WTC11 (cell line): ENCODE data around the gene PABPN1. TPM values are rescaled to one million over a fixed set of nuclear protein-coding genes. Genes with fewer than 3 reads are reported as not detected.
A peak's percentile ranks its signal among the peaks of the same experiment; 100 is the strongest.

Experiments used
- CDX4 ChIP-seq: fragments of 250-450 bp; sonication (Bioruptor Pico); IDR thresholded peaks from 2 replicates; pipeline ENCODE4 v1.9.0; 2021; ENCODE audit warnings: moderate library complexity, mild to moderate bottlenecking, inconsistent platforms, borderline replicate concordance
- CREM ChIP-seq: sonication (generic); formaldehyde crosslinking; IDR thresholded peaks from 2 replicates; pipeline ENCODE4 v1.8.1; 2022; ENCODE audit warnings: mild to moderate bottlenecking, missing genetic modification reagents, moderate library complexity
- E2F1 ChIP-seq: sonication (generic); formaldehyde crosslinking; IDR thresholded peaks from 2 replicates; pipeline ENCODE4 v1.8.0; 2022; ENCODE audit warnings: mild to moderate bottlenecking, missing genetic modification reagents
- ELF4 ChIP-seq: sonication (generic); formaldehyde crosslinking; IDR thresholded peaks from 2 replicates; pipeline ENCODE4 v1.8.1; 2022; ENCODE audit warnings: low read depth, mild to moderate bottlenecking, moderate library complexity, missing genetic modification reagents
- EMX1 ChIP-seq: fragments of 250-450 bp; sonication (Bioruptor Pico); IDR thresholded peaks from 2 replicates; pipeline ENCODE4 v1.8.0; 2021; ENCODE audit warnings: mild to moderate bottlenecking
- ETV6 ChIP-seq: sonication (generic); formaldehyde crosslinking; IDR thresholded peaks from 2 replicates; pipeline ENCODE4 v1.8.1; 2022; ENCODE audit warnings: mild to moderate bottlenecking, missing genetic modification reagents
- KAT7 ChIP-seq: sonication (generic); formaldehyde crosslinking; IDR thresholded peaks from 2 replicates; pipeline ENCODE4 v1.8.1; 2023; ENCODE audit warnings: missing genetic modification reagents, mild to moderate bottlenecking, borderline replicate concordance
- MLX ChIP-seq: sonication (generic); formaldehyde crosslinking; IDR thresholded peaks from 2 replicates; pipeline ENCODE4 v1.8.1; 2023; ENCODE audit warnings: mild to moderate bottlenecking, missing genetic modification reagents, moderate library complexity
- SP1 ChIP-seq: sonication (generic); formaldehyde crosslinking; conservative IDR thresholded peaks from 2 replicates; pipeline ENCODE4 v1.8.1; 2022; ENCODE audit warnings: missing genetic modification reagents
- TCF7 ChIP-seq: sonication (generic); formaldehyde crosslinking; IDR thresholded peaks from 2 replicates; pipeline ENCODE4 v1.8.0; 2022; ENCODE audit warnings: mild to moderate bottlenecking, low read depth, missing genetic modification reagents, moderate library complexity
- TEAD4 ChIP-seq: sonication (generic); formaldehyde crosslinking; IDR thresholded peaks from 2 replicates; pipeline ENCODE4 v1.8.0; 2022; ENCODE audit warnings: mild to moderate bottlenecking, missing genetic modification reagents
- USF2 ChIP-seq: sonication (generic); formaldehyde crosslinking; IDR thresholded peaks from 2 replicates; pipeline ENCODE4 v1.8.1; 2023; ENCODE audit warnings: mild to moderate bottlenecking, missing genetic modification reagents, moderate library complexity
- ZBTB43 ChIP-seq: sonication (generic); formaldehyde crosslinking; IDR thresholded peaks from 2 replicates; pipeline ENCODE4 v1.8.1; 2023; ENCODE audit warnings: mild to moderate bottlenecking, missing genetic modification reagents
- ZNF121 ChIP-seq: sonication (generic); formaldehyde crosslinking; IDR thresholded peaks from 2 replicates; pipeline ENCODE4 v1.8.0; 2023; ENCODE audit warnings: missing genetic modification reagents
- ZNF219 ChIP-seq: sonication (generic); formaldehyde crosslinking; IDR thresholded peaks from 2 replicates; pipeline ENCODE4 v1.8.0; 2023; ENCODE audit warnings: missing genetic modification reagents, mild to moderate bottlenecking, borderline replicate concordance
- ZNF317 ChIP-seq: sonication (generic); formaldehyde crosslinking; IDR thresholded peaks from 2 replicates; pipeline ENCODE4 v1.8.1; 2023; ENCODE audit warnings: low read depth, mild to moderate bottlenecking, moderate library complexity, missing genetic modification reagents, borderline replicate concordance
- total RNA-seq: library from RNA; stranded (reverse); gene quantifications from 3 replicates; pipeline ENCODE4 v1.2.3, GENCODE V29; 2021
- TF ChIP-seq, protein P1 (sequence below): sonication (generic); formaldehyde crosslinking; IDR thresholded peaks from 2 replicates; pipeline ENCODE4 v1.8.1; 2022; ENCODE audit warnings: mild to moderate bottlenecking, moderate library complexity, missing genetic modification reagents
- TF ChIP-seq, protein P2 (sequence below): sonication (generic); formaldehyde crosslinking; conservative IDR thresholded peaks from 2 replicates; pipeline ENCODE4 v1.8.1; 2023; ENCODE audit warnings: mild to moderate bottlenecking, low read depth, missing genetic modification reagents, moderate library complexity
- TF ChIP-seq, protein P3 (sequence below): fragments of 250-450 bp; sonication (Bioruptor Pico); IDR thresholded peaks from 2 replicates; pipeline ENCODE4 v1.9.0; 2021; ENCODE audit warnings: mild to moderate bottlenecking
- TF ChIP-seq, protein P4 (sequence below): sonication (generic); formaldehyde crosslinking; IDR thresholded peaks from 2 replicates; pipeline ENCODE4 v1.8.0; 2023; ENCODE audit warnings: mild to moderate bottlenecking, missing genetic modification reagents

The PABPN1 gene
- total RNA-seq, 1 experiment from 2014 or later = 321 TPM

GRCh38 chr14:23306412-23307145, 14.7 kb upstream of the PABPN1 start, which contains the start of gene BCL2L2 (continued):
- TF ChIP-seq, protein P1, sequence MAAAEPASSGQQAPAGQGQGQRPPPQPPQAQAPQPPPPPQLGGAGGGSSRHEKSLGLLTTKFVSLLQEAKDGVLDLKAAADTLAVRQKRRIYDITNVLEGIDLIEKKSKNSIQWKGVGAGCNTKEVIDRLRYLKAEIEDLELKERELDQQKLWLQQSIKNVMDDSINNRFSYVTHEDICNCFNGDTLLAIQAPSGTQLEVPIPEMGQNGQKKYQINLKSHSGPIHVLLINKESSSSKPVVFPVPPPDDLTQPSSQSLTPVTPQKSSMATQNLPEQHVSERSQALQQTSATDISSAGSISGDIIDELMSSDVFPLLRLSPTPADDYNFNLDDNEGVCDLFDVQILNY = peak; percentile 62; the same call in 1 of the 2 replicates
- TF ChIP-seq EMX1 (CRISPR knock-in tag) (no peak), ZNF317 (CRISPR knock-in tag) (no peak), USF2 (CRISPR knock-in tag) (peak; percentile 56), CDX4 (CRISPR knock-in tag) (no peak), ZBTB43 (CRISPR knock-in tag) (peak; percentile 24; the same call in 1 of the 2 replicates), ZNF219 (CRISPR knock-in tag) (no peak), TEAD4 (CRISPR knock-in tag) (no peak), KAT7 (no peak), ELF4 (CRISPR knock-in tag) (peak; percentile 53; the same call in 1 of the 2 replicates), ZNF121 (CRISPR knock-in tag) (0 out of 2 replicates have a peak, but pooled peaks have one; percentile 12), E2F1 (CRISPR knock-in tag) (peak; percentile 51; the same call in 1 of the 2 replicates), CREM (CRISPR knock-in tag) (peak; percentile 96), MLX (CRISPR knock-in tag) (no peak), SP1 (CRISPR knock-in tag) (peak; percentile 95), TCF7 (CRISPR knock-in tag) (no peak), ETV6 (peak; percentile 45; the same call in 1 of the 2 replicates)
- TF ChIP-seq, protein P2, sequence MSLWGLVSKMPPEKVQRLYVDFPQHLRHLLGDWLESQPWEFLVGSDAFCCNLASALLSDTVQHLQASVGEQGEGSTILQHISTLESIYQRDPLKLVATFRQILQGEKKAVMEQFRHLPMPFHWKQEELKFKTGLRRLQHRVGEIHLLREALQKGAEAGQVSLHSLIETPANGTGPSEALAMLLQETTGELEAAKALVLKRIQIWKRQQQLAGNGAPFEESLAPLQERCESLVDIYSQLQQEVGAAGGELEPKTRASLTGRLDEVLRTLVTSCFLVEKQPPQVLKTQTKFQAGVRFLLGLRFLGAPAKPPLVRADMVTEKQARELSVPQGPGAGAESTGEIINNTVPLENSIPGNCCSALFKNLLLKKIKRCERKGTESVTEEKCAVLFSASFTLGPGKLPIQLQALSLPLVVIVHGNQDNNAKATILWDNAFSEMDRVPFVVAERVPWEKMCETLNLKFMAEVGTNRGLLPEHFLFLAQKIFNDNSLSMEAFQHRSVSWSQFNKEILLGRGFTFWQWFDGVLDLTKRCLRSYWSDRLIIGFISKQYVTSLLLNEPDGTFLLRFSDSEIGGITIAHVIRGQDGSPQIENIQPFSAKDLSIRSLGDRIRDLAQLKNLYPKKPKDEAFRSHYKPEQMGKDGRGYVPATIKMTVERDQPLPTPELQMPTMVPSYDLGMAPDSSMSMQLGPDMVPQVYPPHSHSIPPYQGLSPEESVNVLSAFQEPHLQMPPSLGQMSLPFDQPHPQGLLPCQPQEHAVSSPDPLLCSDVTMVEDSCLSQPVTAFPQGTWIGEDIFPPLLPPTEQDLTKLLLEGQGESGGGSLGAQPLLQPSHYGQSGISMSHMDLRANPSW (CRISPR knock-in tag) = no peak
- TF ChIP-seq, protein P3, sequence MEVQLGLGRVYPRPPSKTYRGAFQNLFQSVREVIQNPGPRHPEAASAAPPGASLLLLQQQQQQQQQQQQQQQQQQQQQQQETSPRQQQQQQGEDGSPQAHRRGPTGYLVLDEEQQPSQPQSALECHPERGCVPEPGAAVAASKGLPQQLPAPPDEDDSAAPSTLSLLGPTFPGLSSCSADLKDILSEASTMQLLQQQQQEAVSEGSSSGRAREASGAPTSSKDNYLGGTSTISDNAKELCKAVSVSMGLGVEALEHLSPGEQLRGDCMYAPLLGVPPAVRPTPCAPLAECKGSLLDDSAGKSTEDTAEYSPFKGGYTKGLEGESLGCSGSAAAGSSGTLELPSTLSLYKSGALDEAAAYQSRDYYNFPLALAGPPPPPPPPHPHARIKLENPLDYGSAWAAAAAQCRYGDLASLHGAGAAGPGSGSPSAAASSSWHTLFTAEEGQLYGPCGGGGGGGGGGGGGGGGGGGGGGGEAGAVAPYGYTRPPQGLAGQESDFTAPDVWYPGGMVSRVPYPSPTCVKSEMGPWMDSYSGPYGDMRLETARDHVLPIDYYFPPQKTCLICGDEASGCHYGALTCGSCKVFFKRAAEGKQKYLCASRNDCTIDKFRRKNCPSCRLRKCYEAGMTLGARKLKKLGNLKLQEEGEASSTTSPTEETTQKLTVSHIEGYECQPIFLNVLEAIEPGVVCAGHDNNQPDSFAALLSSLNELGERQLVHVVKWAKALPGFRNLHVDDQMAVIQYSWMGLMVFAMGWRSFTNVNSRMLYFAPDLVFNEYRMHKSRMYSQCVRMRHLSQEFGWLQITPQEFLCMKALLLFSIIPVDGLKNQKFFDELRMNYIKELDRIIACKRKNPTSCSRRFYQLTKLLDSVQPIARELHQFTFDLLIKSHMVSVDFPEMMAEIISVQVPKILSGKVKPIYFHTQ (CRISPR knock-in tag) = no peak
- TF ChIP-seq, protein P4, sequence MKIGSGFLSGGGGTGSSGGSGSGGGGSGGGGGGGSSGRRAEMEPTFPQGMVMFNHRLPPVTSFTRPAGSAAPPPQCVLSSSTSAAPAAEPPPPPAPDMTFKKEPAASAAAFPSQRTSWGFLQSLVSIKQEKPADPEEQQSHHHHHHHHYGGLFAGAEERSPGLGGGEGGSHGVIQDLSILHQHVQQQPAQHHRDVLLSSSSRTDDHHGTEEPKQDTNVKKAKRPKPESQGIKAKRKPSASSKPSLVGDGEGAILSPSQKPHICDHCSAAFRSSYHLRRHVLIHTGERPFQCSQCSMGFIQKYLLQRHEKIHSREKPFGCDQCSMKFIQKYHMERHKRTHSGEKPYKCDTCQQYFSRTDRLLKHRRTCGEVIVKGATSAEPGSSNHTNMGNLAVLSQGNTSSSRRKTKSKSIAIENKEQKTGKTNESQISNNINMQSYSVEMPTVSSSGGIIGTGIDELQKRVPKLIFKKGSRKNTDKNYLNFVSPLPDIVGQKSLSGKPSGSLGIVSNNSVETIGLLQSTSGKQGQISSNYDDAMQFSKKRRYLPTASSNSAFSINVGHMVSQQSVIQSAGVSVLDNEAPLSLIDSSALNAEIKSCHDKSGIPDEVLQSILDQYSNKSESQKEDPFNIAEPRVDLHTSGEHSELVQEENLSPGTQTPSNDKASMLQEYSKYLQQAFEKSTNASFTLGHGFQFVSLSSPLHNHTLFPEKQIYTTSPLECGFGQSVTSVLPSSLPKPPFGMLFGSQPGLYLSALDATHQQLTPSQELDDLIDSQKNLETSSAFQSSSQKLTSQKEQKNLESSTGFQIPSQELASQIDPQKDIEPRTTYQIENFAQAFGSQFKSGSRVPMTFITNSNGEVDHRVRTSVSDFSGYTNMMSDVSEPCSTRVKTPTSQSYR = peak; percentile 33; the same call in 1 of the 2 replicates
